MM.1S (cell line): ENCODE measurements around the gene KCNMB2.

Experiments used
- CTCF ChIP-seq: fragments of 300-600 bp; sonication (generic); IDR thresholded peaks from 2 replicates; pipeline ENCODE4 v1.5.1; 2016; ENCODE audit warnings: antibody characterized with exemption, low read length, mixed read lengths
- EZH2 ChIP-seq: fragments of 300-600 bp; sonication (generic); optimal IDR thresholded peaks from 2 replicates; pipeline ENCODE3; 2017; ENCODE audit warnings: low read depth, mild to moderate bottlenecking, antibody characterized with exemption, low read length, mixed read lengths
- EZH2phosphoT487 ChIP-seq: fragments of 300-600 bp; sonication (generic); IDR thresholded peaks from 2 replicates; pipeline ENCODE4 v1.6.1; 2018; ENCODE audit warnings: antibody characterized with exemption, low read length

- TF ChIP-seq CTCF = no peak
- no peak for TF ChIP-seq EZH2
- no peak for TF ChIP-seq EZH2phosphoT487
Measured at GRCh38 chr3:178823591-178824246, 287.5 kb downstream of the KCNMB2 start.
